Measurements from ENCODE around the gene AGPAT4.

Gene AGPAT4

DNA sequence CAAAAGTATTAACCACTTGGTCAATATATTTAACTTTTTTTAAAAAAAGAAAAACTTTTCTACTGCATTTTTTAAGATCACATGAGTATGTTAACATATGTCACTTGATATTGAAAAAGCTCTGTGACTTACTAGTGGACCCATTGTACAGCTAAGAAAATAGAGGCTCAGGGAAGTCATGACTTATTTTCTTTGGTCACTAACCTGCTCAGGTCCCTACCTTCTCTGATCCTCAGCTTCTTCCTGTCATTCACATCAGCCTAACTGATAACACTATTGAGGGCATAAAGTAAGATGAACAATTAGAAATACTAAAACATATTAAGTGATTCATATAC lies 19.8 kb downstream of the AGPAT4 start:
- no peaks in the 10 kb centered on the region for H3K9me3 ChIP-seq (replicated peaks; ENCODE audit: low read length)
- no peak overlapping the region for H3K9ac ChIP-seq (ENCODE audit: low read depth, low read length)
- peaks cover 16% of the 10 kb centered on the region for H3K4me1 ChIP-seq (ENCODE audit: control insufficient read depth, insufficient read depth, low read length)
- no peaks in the 10 kb centered on the region for H3K27me3 ChIP-seq (ENCODE audit: control insufficient read depth, insufficient read depth, low read length)
- H3K4me3 ChIP-seq (ENCODE audit: low read length) = no peak overlapping the region
- H3K36me3 ChIP-seq (ENCODE audit: insufficient read depth, low read length) = no peaks in the 10 kb centered on the region
- no peak overlapping the region for H3K4me2 ChIP-seq (ENCODE audit: low read length)

DNA sequence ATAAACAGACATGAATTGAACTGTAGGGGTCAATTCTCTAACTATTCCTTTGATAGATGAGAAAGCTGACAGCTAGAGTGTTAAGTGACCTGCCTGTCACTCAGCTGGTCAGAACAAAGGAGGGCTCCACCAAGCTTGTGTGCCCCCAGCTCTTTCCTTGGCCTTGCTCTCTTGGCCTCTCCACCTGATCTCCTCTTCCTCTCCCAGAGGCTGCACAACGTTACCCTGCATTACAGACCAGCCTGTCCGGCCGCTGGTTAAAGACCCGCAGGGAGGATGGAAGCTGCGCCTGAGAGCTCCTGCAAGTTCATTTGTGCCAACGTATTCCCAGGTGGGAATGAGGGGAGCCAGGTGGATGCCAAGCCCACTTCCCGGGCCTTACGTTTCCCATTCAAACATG lies 22.5 kb downstream of the AGPAT4 start:
- H3K9me3 ChIP-seq (replicated peaks; ENCODE audit: low read length) = no peaks in the 10 kb centered on the region
- no peak overlapping the region for H3K4me2 ChIP-seq (ENCODE audit: low read length)
- no peaks in the 10 kb centered on the region for H3K36me3 ChIP-seq (ENCODE audit: insufficient read depth, low read length)
- H3K4me1 ChIP-seq (ENCODE audit: control insufficient read depth, insufficient read depth, low read length) = no peaks in the 10 kb centered on the region
- H3K27me3 ChIP-seq (ENCODE audit: control insufficient read depth, insufficient read depth, low read length) = no peaks in the 10 kb centered on the region
- H3K9ac ChIP-seq (ENCODE audit: low read depth, low read length) = no peak overlapping the region
- H3K4me3 ChIP-seq (ENCODE audit: low read length) = no peak overlapping the region

DNA sequence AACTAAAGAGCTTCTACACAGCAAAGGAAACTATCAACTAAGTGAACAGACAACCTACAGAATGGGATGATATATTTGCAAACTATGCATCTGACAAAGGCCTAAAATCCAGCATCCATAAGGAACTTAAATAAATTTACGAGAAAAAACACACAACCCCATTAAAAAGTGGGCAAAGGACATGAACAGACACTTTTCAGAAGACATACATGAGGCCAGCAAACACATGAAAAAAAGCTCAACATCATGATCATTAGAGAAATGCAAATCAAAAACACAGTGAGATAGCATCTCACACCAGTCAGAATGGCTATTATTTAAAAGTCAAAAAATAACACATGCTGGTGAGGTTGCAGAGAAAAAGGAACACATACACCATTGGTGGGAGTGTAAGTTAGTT lies 24.5 kb downstream of the AGPAT4 start:
- H3K4me3 ChIP-seq (ENCODE audit: low read length) = no peak overlapping the region
- H3K4me2 ChIP-seq (ENCODE audit: low read length) = no peak overlapping the region
- H3K4me1 ChIP-seq (ENCODE audit: control insufficient read depth, insufficient read depth, low read length) = no peaks in the 10 kb centered on the region
- H3K9ac ChIP-seq (ENCODE audit: low read depth, low read length) = no peak overlapping the region
- no peaks in the 10 kb centered on the region for H3K27me3 ChIP-seq (ENCODE audit: control insufficient read depth, insufficient read depth, low read length)
- H3K9me3 ChIP-seq (replicated peaks; ENCODE audit: low read length) = no peaks in the 10 kb centered on the region
- no peaks in the 10 kb centered on the region for H3K36me3 ChIP-seq (ENCODE audit: insufficient read depth, low read length)

DNA sequence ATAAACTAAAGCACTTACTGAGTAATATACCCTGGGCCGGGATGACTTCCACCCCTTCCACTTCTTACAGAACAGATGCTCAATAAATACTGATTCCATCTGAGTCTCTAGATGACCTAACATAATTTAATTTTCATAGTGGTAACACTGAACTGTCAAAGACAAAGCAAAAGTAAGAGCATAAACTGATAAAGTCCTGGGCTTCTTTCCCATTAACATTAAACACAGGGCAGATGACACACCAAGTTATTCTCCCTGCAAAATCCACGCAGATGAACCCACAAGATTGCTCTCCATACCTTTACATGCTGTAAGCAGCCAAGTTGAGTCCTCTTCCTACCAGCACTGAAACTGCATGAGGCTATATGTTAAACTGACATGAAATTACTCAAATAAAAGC lies 27.1 kb downstream of the AGPAT4 start:
- Histone ChIP-seq H3K4me2 (ENCODE audit: low read length) (no peak overlapping the region), H3K9ac (ENCODE audit: low read depth, low read length) (no peak overlapping the region), H3K9me3 (replicated peaks; ENCODE audit: low read length) (no peaks in the 10 kb centered on the region), H3K4me1 (ENCODE audit: control insufficient read depth, insufficient read depth, low read length) (no peaks in the 10 kb centered on the region), H3K27me3 (ENCODE audit: control insufficient read depth, insufficient read depth, low read length) (no peaks in the 10 kb centered on the region), H3K4me3 (ENCODE audit: low read length) (no peak overlapping the region), H3K36me3 (ENCODE audit: insufficient read depth, low read length) (no peaks in the 10 kb centered on the region)

DNA sequence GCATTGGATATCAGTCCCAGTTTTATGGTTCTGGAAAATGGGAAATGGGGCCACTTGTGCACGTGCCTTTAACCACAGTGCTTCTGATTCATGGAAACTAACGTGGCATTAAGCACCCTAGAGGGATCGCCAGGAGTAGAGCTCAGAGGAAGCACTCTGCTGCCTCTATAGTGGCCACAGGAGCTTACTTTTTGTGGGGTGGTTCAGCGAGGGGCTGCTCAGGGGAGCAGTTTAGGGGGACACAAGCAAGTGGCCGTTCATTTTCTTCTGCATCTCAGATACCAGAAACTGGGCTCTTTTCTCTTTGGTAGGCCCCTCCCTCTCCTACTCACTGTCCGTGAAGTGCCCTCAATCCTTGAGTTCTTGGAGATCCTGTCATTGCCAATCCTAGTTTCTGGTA lies 28.5 kb downstream of the AGPAT4 start:
- Histone ChIP-seq H3K4me2 (ENCODE audit: low read length) (no peak overlapping the region), H3K27me3 (ENCODE audit: control insufficient read depth, insufficient read depth, low read length) (no peaks in the 10 kb centered on the region), H3K9ac (ENCODE audit: low read depth, low read length) (no peak overlapping the region), H3K36me3 (ENCODE audit: insufficient read depth, low read length) (no peaks in the 10 kb centered on the region), H3K4me3 (ENCODE audit: low read length) (no peak overlapping the region), H3K9me3 (replicated peaks; ENCODE audit: low read length) (no peaks in the 10 kb centered on the region), H3K4me1 (ENCODE audit: control insufficient read depth, insufficient read depth, low read length) (no peaks in the 10 kb centered on the region)

DNA sequence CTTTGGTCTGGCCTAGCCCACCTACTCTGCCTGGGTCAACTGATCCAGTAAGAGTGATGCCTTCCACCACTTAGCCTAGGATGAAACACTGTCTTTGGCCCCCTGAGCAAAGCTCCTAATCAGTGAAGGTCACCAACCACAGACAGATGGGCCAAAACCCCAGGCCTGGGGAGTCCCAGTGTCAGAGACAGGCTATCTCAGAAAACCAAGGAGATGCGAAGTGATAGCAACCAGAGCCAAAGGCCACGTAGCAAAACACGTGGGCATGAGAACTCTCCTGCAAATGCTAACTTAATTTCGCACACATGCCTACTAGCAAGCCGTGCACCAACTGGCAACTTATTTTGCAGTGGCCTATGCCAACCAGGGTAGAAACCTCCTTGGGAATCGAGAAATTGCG lies 29.1 kb downstream of the AGPAT4 start:
- H3K4me2 ChIP-seq (ENCODE audit: low read length) = no peak overlapping the region
- H3K27me3 ChIP-seq (ENCODE audit: control insufficient read depth, insufficient read depth, low read length) = no peaks in the 10 kb centered on the region
- H3K9me3 ChIP-seq (replicated peaks; ENCODE audit: low read length) = no peaks in the 10 kb centered on the region
- H3K36me3 ChIP-seq (ENCODE audit: insufficient read depth, low read length) = no peaks in the 10 kb centered on the region
- no peaks in the 10 kb centered on the region for H3K4me1 ChIP-seq (ENCODE audit: control insufficient read depth, insufficient read depth, low read length)
- H3K9ac ChIP-seq (ENCODE audit: low read depth, low read length) = no peak overlapping the region
- H3K4me3 ChIP-seq (ENCODE audit: low read length) = no peak overlapping the region

DNA sequence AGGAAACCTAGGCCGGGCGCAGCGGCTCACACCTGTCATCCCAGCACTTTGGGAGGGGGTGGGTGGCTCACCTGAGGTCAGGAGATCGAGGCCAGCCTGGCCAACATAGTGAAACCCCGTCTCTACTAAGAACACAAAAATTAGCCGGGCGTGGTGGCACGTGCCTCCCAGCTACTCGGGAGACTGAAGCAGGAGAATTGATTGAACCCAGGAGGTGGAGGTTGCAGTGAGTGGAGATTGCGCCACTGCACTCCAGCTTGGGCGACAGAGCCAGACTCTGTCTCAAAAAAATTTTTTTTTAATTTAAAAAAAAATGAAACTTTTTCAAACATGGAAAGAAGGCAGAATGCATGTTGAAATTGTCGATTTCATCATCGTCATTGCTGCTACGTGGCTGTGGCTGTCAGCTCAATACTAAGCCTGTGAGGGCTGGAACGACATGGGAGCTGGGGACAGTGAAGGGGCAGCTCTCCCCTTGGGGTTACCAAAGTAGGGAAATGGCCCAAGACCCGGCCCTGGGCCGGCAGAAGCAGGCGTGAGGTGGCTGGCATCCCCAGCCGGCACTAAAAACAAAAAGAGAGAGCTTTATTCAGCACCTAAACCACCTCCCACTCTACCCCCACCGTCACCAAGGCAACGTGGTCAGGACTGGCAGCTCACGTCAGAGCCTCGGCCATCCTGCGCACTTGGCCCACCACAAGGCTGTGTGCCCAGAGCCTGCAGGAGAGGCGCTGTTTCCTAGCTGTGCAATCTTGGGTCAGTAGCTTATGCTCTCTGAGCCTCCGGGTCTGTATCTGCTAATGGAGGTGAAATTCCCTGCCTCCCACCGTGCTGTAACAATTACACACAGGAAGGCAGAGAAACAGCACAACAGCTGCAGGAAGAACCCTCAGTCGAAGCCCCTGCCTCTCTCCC lies 30.8 kb downstream of the AGPAT4 start:
- Histone ChIP-seq H3K4me3 (ENCODE audit: low read length) (no peak overlapping the region), H3K9ac (ENCODE audit: low read depth, low read length) (no peak overlapping the region), H3K9me3 (replicated peaks; ENCODE audit: low read length) (no peaks in the 10 kb centered on the region)

DNA sequence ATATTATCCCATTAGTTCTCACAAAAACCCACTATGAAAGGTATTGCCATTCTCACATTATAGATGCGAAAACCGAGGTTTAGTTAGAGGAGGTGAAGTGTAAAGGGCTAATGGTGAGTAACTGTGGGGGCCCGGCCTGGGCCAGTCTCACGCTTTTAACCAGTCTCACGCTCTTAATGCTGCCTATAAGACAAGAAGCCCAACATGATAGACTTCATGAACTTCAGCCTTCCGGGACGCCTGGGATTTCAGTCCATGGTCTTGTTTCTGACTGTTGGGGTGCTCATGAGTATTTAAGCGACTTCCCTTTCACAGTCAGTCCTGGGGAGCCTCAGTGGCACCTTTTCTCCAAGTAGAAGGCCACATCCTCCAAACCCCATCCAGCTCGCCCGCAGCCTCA lies 31.7 kb downstream of the AGPAT4 start:
- H3K27me3 ChIP-seq (ENCODE audit: control insufficient read depth, insufficient read depth, low read length) = no peaks in the 10 kb centered on the region
- H3K9me3 ChIP-seq (replicated peaks; ENCODE audit: low read length) = no peaks in the 10 kb centered on the region
- H3K4me2 ChIP-seq (ENCODE audit: low read length) = no peak overlapping the region
- no peak overlapping the region for H3K9ac ChIP-seq (ENCODE audit: low read depth, low read length)
- H3K4me1 ChIP-seq (ENCODE audit: control insufficient read depth, insufficient read depth, low read length) = no peaks in the 10 kb centered on the region
- no peaks in the 10 kb centered on the region for H3K36me3 ChIP-seq (ENCODE audit: insufficient read depth, low read length)
- no peak overlapping the region for H3K4me3 ChIP-seq (ENCODE audit: low read length)

More for the DNA sequence above, 30.8 kb downstream of the AGPAT4 start:
- Histone ChIP-seq H3K36me3 (ENCODE audit: insufficient read depth, low read length) (no peaks in the 10 kb centered on the region), H3K4me2 (ENCODE audit: low read length) (no peak overlapping the region), H3K4me1 (ENCODE audit: control insufficient read depth, insufficient read depth, low read length) (no peaks in the 10 kb centered on the region), H3K27me3 (ENCODE audit: control insufficient read depth, insufficient read depth, low read length) (no peaks in the 10 kb centered on the region)

DNA sequence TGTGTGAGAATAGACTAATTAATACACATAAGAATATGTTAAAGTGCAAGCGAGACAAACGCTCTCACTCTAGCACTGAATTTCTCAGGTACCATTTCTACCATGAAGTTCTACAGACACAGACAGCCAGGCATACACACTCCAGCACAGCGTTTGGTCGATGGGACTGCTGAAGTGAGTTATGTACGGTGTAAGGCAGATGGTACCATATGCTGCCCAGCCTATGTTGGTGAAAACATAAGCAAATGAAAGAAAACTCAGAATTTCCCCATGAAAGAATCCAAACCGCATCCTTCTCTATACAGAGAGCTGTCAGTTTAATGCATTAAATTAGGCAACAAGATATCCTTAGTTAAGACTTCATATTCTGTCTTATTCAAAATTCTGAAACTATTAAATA lies 34.9 kb downstream of the AGPAT4 start:
- Histone ChIP-seq H3K9ac (ENCODE audit: low read depth, low read length) (no peak overlapping the region), H3K27me3 (ENCODE audit: control insufficient read depth, insufficient read depth, low read length) (no peaks in the 10 kb centered on the region), H3K4me2 (ENCODE audit: low read length) (no peak overlapping the region), H3K4me1 (ENCODE audit: control insufficient read depth, insufficient read depth, low read length) (peaks cover 9% of the 10 kb centered on the region), H3K36me3 (ENCODE audit: insufficient read depth, low read length) (no peaks in the 10 kb centered on the region), H3K9me3 (replicated peaks; ENCODE audit: low read length) (no peaks in the 10 kb centered on the region), H3K4me3 (ENCODE audit: low read length) (no peak overlapping the region)

DNA sequence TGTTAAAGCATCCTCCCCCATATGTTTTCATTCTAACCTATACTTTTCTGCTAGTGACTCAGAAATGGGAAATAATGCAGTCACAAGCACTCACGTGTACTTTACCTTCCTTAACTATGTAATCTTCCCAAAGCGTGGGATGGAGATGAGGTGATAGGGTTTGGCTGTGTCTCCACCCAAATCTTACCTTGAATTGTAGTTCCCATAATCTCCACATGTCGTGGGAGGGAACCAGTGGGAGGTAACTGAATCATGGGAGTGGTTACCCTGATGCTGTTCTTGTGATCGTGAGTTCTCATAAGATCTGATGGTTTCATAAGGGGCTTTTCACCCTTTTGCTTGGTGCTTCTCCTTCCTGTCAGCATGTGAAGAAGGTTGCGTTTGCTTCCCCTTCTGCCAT lies 35.4 kb downstream of the AGPAT4 start:
- Histone ChIP-seq H3K9me3 (replicated peaks; ENCODE audit: low read length) (no peaks in the 10 kb centered on the region), H3K27me3 (ENCODE audit: control insufficient read depth, insufficient read depth, low read length) (no peaks in the 10 kb centered on the region), H3K4me2 (ENCODE audit: low read length) (no peak overlapping the region), H3K4me1 (ENCODE audit: control insufficient read depth, insufficient read depth, low read length) (peaks cover 11% of the 10 kb centered on the region), H3K36me3 (ENCODE audit: insufficient read depth, low read length) (no peaks in the 10 kb centered on the region), H3K9ac (ENCODE audit: low read depth, low read length) (no peak overlapping the region), H3K4me3 (ENCODE audit: low read length) (no peak overlapping the region)

DNA sequence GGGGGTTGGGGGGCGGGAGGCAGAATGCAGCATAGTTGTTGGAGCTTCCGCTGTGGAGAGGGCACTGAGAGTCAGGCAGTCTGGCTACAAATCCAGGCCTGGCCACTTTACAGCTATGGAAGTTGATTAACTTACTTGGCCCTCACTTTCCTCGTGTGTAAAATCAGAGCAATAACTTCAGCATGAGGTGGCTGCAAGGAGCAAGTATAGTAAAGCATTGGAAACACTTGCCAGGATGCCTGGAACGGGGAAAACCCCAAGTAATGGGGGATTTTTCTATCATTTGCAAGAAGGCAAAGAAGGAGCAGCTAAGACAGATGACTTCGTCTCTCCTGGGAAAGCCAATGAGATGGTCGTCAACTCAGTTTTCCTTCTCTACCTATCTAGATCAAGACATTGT lies 35.8 kb downstream of the AGPAT4 start:
- no peaks in the 10 kb centered on the region for H3K9me3 ChIP-seq (replicated peaks; ENCODE audit: low read length)
- H3K4me1 ChIP-seq (ENCODE audit: control insufficient read depth, insufficient read depth, low read length) = peaks cover 11% of the 10 kb centered on the region
- H3K9ac ChIP-seq (ENCODE audit: low read depth, low read length) = no peak overlapping the region
- H3K4me3 ChIP-seq (ENCODE audit: low read length) = no peak overlapping the region
- no peaks in the 10 kb centered on the region for H3K27me3 ChIP-seq (ENCODE audit: control insufficient read depth, insufficient read depth, low read length)
- no peak overlapping the region for H3K4me2 ChIP-seq (ENCODE audit: low read length)
- no peaks in the 10 kb centered on the region for H3K36me3 ChIP-seq (ENCODE audit: insufficient read depth, low read length)

DNA sequence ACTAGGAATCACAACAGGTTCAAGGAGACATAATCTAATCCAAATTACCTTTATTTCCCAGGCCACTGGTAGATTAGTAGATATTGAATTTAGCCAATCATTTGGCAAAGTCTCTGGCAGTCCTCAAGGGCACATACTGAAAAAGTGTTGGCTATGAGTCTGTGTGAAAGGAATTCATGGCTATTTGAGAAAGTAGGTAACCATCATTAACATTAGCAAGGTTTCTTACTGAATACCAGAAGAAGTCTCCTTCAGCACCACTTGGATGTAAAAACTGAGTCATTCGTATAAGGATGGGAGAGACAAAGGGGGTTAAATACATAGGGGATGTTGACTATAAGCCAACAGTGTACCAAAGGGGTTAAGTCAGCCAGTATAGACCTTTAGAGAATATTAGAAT lies 36.7 kb downstream of the AGPAT4 start:
- Histone ChIP-seq H3K9me3 (replicated peaks; ENCODE audit: low read length) (no peaks in the 10 kb centered on the region), H3K4me1 (ENCODE audit: control insufficient read depth, insufficient read depth, low read length) (peaks cover 11% of the 10 kb centered on the region), H3K9ac (ENCODE audit: low read depth, low read length) (no peak overlapping the region), H3K36me3 (ENCODE audit: insufficient read depth, low read length) (no peaks in the 10 kb centered on the region), H3K27me3 (ENCODE audit: control insufficient read depth, insufficient read depth, low read length) (no peaks in the 10 kb centered on the region), H3K4me3 (ENCODE audit: low read length) (no peak overlapping the region), H3K4me2 (ENCODE audit: low read length) (no peak overlapping the region)
